H9 (cell line): ENCODE results near the gene ARHGAP4. TPM values are rescaled to one million over a fixed set of nuclear protein-coding genes. Genes with fewer than 3 reads are reported as not detected.
A peak's percentile ranks its signal among the peaks of the same experiment; 100 is the strongest.

Experiments
- DNase-seq: peaks from one replicate; pipeline ENCODE4 v3.0.0-alpha.2; 2017
- H2AFZ ChIP-seq: one replicate; pipeline ENCODE4 v1.6.1; 2013; ENCODE audit warnings: mild to moderate bottlenecking, low read length, control low read depth, moderate library complexity
- H2AK5ac ChIP-seq: 2 replicates; pipeline ENCODE4 v1.6.1; 2013; ENCODE audit warnings: low read length, control low read depth, mixed read lengths; ENCODE audit not compliant: insufficient read length
- H2BK120ac ChIP-seq: one replicate; pipeline ENCODE4 v1.6.1; 2013; ENCODE audit warnings: low read depth, mild to moderate bottlenecking, low read length, control low read depth, inconsistent platforms; ENCODE audit not compliant: poor library complexity, severe bottlenecking
- H2BK12ac ChIP-seq: 2 replicates; pipeline ENCODE4 v1.6.1; 2013; ENCODE audit warnings: low read length, control low read depth, mixed read lengths, low read depth; ENCODE audit not compliant: insufficient read length
- H2BK15ac ChIP-seq: 2 replicates; pipeline ENCODE4 v1.6.1; 2013; ENCODE audit warnings: low read depth, low read length, control low read depth
- H2BK20ac ChIP-seq: one replicate; pipeline ENCODE4 v1.6.1; 2013; ENCODE audit warnings: low read depth, mild to moderate bottlenecking, low read length, control low read depth, inconsistent platforms; ENCODE audit not compliant: poor library complexity, severe bottlenecking
- H2BK5ac ChIP-seq: 2 replicates; pipeline ENCODE4 v1.6.1; 2013; ENCODE audit warnings: low read length, control low read depth, mixed read lengths; ENCODE audit not compliant: insufficient read length
- H3K14ac ChIP-seq: 2 replicates; pipeline ENCODE4 v1.6.1; 2013; ENCODE audit warnings: low read length, control low read depth; ENCODE audit not compliant: insufficient read depth
- H3K18ac ChIP-seq: 2 replicates; pipeline ENCODE4 v1.6.1; 2013; ENCODE audit warnings: low read depth, mild to moderate bottlenecking, mixed read lengths, low read length, control low read depth; ENCODE audit not compliant: insufficient read length
- H3K23ac ChIP-seq: 2 replicates; pipeline ENCODE4 v1.6.1; 2013; ENCODE audit warnings: low read length, control low read depth, mixed read lengths, low read depth; ENCODE audit not compliant: insufficient read length
- H3K23me2 ChIP-seq: 2 replicates; pipeline ENCODE4 v1.6.1; 2013; ENCODE audit warnings: low read depth, mild to moderate bottlenecking, mixed read lengths, low read length, control low read depth; ENCODE audit not compliant: insufficient read length, poor library complexity, severe bottlenecking
- H3K27ac ChIP-seq: 2 replicates; pipeline ENCODE4 v1.5.1; 2013; ENCODE audit warnings: low read length, control low read depth, mixed read lengths, low read depth; ENCODE audit not compliant: insufficient read length
- H3K27me3 ChIP-seq: 2 replicates; pipeline ENCODE4 v1.6.1; 2013; ENCODE audit warnings: low read length, control low read depth, inconsistent platforms; ENCODE audit not compliant: insufficient read depth
- H3K4ac ChIP-seq: 2 replicates; pipeline ENCODE4 v1.6.1; 2013; ENCODE audit warnings: low read depth, mild to moderate bottlenecking, control low read depth, inconsistent platforms, low read length, moderate library complexity
- H3K4me1 ChIP-seq: 2 replicates; pipeline ENCODE4 v1.6.1; 2013; ENCODE audit warnings: low read length, control low read depth, inconsistent platforms; ENCODE audit not compliant: insufficient read depth
- H3K4me2 ChIP-seq: 2 replicates; pipeline ENCODE4 v1.6.1; 2013; ENCODE audit warnings: low read length, control low read depth, mixed read lengths; ENCODE audit not compliant: insufficient read length, insufficient read depth
- H3K56ac ChIP-seq: 2 replicates; pipeline ENCODE4 v1.6.1; 2013; ENCODE audit warnings: low read depth, mild to moderate bottlenecking, mixed read lengths, low read length, control low read depth; ENCODE audit not compliant: insufficient read length
- H3K79me1 ChIP-seq: 2 replicates; pipeline ENCODE4 v1.6.1; 2013; ENCODE audit warnings: low read depth, mild to moderate bottlenecking, moderate library complexity, low read length, control low read depth, inconsistent platforms; ENCODE audit not compliant: insufficient read depth, poor library complexity, severe bottlenecking
- H3K79me2 ChIP-seq: 2 replicates; pipeline ENCODE4 v1.6.1; 2013; ENCODE audit warnings: low read length, control low read depth, inconsistent platforms; ENCODE audit not compliant: insufficient read depth
- H3K9ac ChIP-seq: 2 replicates; pipeline ENCODE4 v1.6.1; 2013; ENCODE audit warnings: low read length, control low read depth, mixed read lengths; ENCODE audit not compliant: insufficient read length; ENCODE audit errors: extremely low read depth
- H3K9me3 ChIP-seq: one replicate; pipeline ENCODE4 v1.6.1; 2013; ENCODE audit warnings: low read depth, low read length, inconsistent platforms; ENCODE audit not compliant: control insufficient read depth
- H3T11ph ChIP-seq: one replicate; pipeline ENCODE4 v1.6.1; 2013; ENCODE audit warnings: mild to moderate bottlenecking, low read length, control low read depth, inconsistent platforms
- H4K20me1 ChIP-seq: one replicate; pipeline ENCODE4 v1.6.1; 2013; ENCODE audit not compliant: control insufficient read depth, insufficient read length, insufficient read depth
- H4K5ac ChIP-seq: 2 replicates; pipeline ENCODE4 v1.6.1; 2013; ENCODE audit warnings: low read depth, mild to moderate bottlenecking, mixed read lengths, low read length, control low read depth; ENCODE audit not compliant: insufficient read length
- H4K8ac ChIP-seq: replicated peaks from 2 replicates; pipeline ENCODE4 v1.6.1; 2013; ENCODE audit warnings: low read length, control low read depth, mixed read lengths, low read depth; ENCODE audit not compliant: insufficient read length
- H4K91ac ChIP-seq: 2 replicates; pipeline ENCODE4 v1.6.1; 2013; ENCODE audit warnings: low read depth, mild to moderate bottlenecking, moderate library complexity, mixed read lengths, low read length, control low read depth; ENCODE audit not compliant: insufficient read length
- H3K27ac Mint-ChIP-seq, 3 experiments: 2 replicates in 2 of 3; 3 replicates in 1 of 3; pipeline ENCODE4 v1.8.0; 2020 to 2021; ENCODE audit warnings: mixed read lengths in 3 of 3, mild to moderate bottlenecking in 1 of 3, moderate library complexity in 1 of 3
- H3K27me3 Mint-ChIP-seq: 2 replicates; pipeline ENCODE4 v1.8.0; 2021; ENCODE audit warnings: low read depth, mild to moderate bottlenecking, moderate library complexity, mixed read lengths
- H3K36me3 Mint-ChIP-seq, 3 experiments: 2 replicates in 2 of 3; 3 replicates in 1 of 3; pipeline ENCODE4 v1.8.0; 2020 to 2021; ENCODE audit warnings: low read depth in 3 of 3, mixed read lengths in 3 of 3; ENCODE audit not compliant: insufficient read depth in 1 of 3
- H3K4me1 Mint-ChIP-seq, 2 experiments: 2 replicates each; pipeline ENCODE4 v1.8.0; 2020; ENCODE audit warnings: mixed read lengths in 2 of 2
- H3K4me3 Mint-ChIP-seq, 2 experiments: 2 replicates in 1 of 2; 3 replicates in 1 of 2; pipeline ENCODE4 v1.8.0; 2020 to 2021; ENCODE audit warnings: mild to moderate bottlenecking in 2 of 2, mixed read lengths in 2 of 2, moderate library complexity in 1 of 2
- H3K9me3 Mint-ChIP-seq, 2 experiments: 2 replicates in 1 of 2; 3 replicates in 1 of 2; pipeline ENCODE4 v1.8.0; 2020; ENCODE audit warnings: mild to moderate bottlenecking in 2 of 2, mixed read lengths in 2 of 2, moderate library complexity in 1 of 2
- CTCF ChIP-seq: fragments of 200-600 bp; sonication (generic); conservative IDR thresholded peaks from 3 replicates; pipeline ENCODE4 v1.8.0; 2021; ENCODE audit warnings: antibody characterized with exemption, mild to moderate bottlenecking
- WGBS: extraction: QIAGEN DNeasy Blood & Tissue Kit; methylation state at CpG from one replicate; pipeline ENCODE4 v1.1.7; 2013; ENCODE audit warnings: missing lambda C conversion rate, low lambda C conversion rate, mixed read lengths; ENCODE audit not compliant: insufficient read length; ENCODE audit errors: extremely low coverage; 5-methylcytosine and 5-hydroxymethylcytosine counted together
- total RNA-seq: library from RNA; stranded (reverse); gene quantifications from 2 replicates; pipeline ENCODE4 v1.2.1, GENCODE V29; 2021

ARHGAP4 gene
- total RNA-seq, 1 experiment from 2014 or later, result 37.8 TPM

GRCh38 chrX:153948002-153948466, 22.0 kb upstream of the ARHGAP4 start:
- no peak overlapping the region for H4K8ac ChIP-seq
- H2BK5ac ChIP-seq, result no peak overlapping the region
- Mint-ChIP-seq H3K27ac (peak overlapping the region; percentile 73 to 97 (median 92); a peak in 6 of 7 replicates), H3K4me3 (0 out of 5 replicates have a peak overlapping the region, but pooled peaks of 1 of the 2 experiments have one; percentile 17), H3K9me3 (peaks cover 2 to 11% of the 10 kb centered on the region in 2 experiments; a peak in 2 of 5 replicates), H3K27me3 (no peaks in the 10 kb centered on the region), H3K4me1 (peaks cover 4 to 31% of the 10 kb centered on the region in 2 experiments), H3K36me3 (peaks cover 32 to 53% (median 52%) of the 10 kb centered on the region in 3 experiments)
- H2BK20ac ChIP-seq, result no peak overlapping the region
- no peak for TF ChIP-seq CTCF
- no peaks in the 10 kb centered on the region for H3K9me3 ChIP-seq
- H2BK15ac ChIP-seq, result no peak overlapping the region
- no peaks in the 10 kb centered on the region for H3K4me1 ChIP-seq
- no peak overlapping the region for H3K14ac ChIP-seq
- H2BK12ac ChIP-seq, result no peak overlapping the region
- no peak overlapping the region for H2BK120ac ChIP-seq
- H3K23ac ChIP-seq, result no peak overlapping the region
- H4K20me1 ChIP-seq, result no peaks in the 10 kb centered on the region
- no peak overlapping the region for H3K27ac ChIP-seq
- no peak overlapping the region for H2AK5ac ChIP-seq
- no peak overlapping the region for H2AFZ ChIP-seq
- no peaks in the 10 kb centered on the region for H3K23me2 ChIP-seq
- H3K18ac ChIP-seq, result peak overlapping the region; percentile 13
- WGBS, result no CpG with 5 or more reads among the region's 10 CpGs
- no peak overlapping the region for H3K4ac ChIP-seq
- H3K9ac ChIP-seq, result no peak overlapping the region
- H3K79me2 ChIP-seq, result no peaks in the 10 kb centered on the region
- no peak for DNase-seq
- H3K27me3 ChIP-seq, result no peaks in the 10 kb centered on the region
- H3T11ph ChIP-seq, result no peak overlapping the region
- H3K79me1 ChIP-seq, result no peaks in the 10 kb centered on the region
- H3K56ac ChIP-seq, result no peak overlapping the region
- no peak overlapping the region for H3K4me2 ChIP-seq
- H4K5ac ChIP-seq, result no peak overlapping the region
- no peak overlapping the region for H4K91ac ChIP-seq
